Inflammatory macrophage (primary cell): ENCODE measurements around the gene ERH.
A peak's percentile ranks its signal among the peaks of the same experiment; 100 is the strongest.

Experiments
- DNase-seq, 2 donors: peaks; one replicate each; pipeline ENCODE4 v3.0.0-alpha.2; 2020 to 2022

Gene ERH

GRCh38 chr14:69355607-69356281 lies 42.4 kb downstream of the ERH start:
- DNase-seq = no peak

DNA sequence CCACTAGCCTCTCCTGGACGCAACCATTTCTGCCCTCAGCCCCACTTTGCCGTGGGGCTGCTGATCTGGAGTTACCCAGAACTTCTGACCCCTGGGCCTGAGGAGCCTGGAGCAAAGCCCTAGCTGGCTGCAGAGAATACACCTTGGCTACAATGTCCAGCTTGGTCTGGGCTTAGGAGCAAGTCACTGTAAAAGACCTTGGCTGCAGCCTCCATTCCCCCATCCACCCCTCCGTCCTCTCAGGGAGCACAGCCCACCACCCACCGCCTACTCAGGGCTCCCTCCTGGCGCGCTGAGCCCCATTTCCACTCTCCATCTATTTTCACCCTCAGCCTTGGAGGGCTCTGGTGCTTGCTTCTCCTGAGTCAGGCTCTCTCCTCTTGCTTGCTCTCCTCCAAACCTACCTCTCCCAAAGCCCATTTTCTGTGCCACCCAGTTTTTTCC lies 42.9 kb downstream of the ERH start:
- no peak for DNase-seq

DNA sequence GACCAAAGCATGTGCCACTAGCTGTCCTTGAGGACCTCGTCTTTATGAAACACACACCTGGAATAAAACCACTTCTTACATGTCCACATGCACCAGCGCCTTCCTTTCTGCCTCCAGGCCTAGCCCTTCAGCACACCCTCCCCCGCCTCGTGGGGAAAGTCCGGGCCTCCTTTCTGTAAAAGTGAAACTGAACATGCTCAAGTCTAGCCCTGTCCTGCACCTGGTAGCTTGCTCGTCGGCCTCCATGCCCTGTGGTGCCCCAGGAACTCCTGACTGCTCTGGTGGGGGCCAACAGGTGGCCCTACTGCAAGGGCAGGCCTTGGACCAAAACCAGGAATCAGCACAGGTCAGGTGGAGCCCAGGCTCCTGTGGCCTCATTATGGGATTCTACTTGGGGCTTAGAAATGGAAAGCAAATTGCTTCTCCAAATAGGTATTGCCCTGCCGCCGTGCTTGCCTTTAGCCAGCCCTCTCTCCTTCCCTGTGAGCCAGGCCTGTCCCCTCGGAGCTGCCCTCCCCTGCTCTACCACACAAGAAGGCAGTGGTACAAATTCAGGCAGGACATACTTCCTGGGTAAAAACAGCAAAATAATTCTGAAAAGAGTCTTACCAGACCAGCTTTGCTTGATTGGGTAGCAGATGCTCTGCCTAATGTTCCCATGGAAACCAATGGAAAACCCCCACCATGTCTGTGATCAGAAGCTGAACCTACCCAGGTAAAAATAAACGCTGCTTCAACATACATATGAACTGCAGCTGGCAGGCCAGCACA lies 43.5 kb downstream of the ERH start:
- DNase-seq = no peak

DNA sequence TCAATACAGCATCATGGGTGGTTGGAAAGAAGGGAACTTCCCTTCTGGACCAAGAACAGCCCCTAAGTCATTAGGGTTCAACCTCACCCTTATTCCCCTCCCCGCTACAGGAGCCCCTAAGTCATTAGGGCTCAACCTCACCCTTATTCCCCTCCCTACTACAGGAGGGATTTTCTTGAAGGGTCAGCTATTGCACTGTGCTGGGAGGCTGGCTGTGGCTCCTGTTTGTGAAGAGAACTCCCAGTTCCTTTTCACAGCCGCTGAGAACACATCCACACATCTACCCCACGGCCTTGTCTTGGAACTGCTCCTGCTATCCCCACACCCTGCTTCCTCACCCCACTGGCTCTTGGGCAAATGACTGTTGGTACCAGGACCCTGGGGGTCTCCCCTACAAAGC lies 44.9 kb downstream of the ERH start:
- DNase-seq = no peak

DNA sequence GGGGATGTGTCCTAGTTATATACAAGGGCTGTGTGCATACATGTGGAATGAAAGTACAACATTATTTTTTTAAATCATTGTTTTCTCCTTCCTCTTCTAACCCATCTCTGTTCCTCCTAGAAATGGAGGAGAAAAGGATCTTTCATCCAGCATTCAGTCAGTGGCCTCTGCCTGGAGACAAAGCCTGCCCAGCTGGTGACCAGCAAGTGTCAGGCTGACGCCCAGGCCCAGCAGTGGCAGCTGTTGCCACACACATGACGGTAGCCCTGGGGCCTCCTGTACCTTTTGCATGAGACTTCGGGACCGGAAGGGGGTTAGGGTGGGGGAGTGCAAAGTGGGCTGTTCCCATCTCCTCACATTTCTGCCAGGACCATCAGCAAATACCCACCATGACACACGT lies 46.2 kb downstream of the ERH start:
- no peak for DNase-seq

DNA sequence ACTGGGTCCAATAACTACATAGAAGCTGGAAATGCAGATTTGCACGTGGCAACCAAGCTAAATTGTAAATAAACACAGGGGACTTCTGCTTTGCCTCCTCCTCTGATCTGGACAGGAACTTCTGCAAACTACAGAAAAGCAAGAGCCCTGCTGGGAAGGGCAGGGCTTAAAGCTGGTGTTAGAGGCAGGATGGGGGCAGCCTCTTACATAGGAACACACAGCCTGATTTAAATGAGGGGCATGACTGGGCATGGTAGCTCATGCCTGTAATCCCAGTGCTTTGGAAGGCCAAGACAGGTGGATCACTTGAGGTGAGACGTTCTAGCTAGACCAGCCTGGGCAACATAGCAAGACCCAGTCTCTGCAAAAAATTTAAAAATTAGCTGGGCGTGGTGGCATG lies 46.7 kb downstream of the ERH start:
- peak; percentile 73 to 78 for DNase-seq

DNA sequence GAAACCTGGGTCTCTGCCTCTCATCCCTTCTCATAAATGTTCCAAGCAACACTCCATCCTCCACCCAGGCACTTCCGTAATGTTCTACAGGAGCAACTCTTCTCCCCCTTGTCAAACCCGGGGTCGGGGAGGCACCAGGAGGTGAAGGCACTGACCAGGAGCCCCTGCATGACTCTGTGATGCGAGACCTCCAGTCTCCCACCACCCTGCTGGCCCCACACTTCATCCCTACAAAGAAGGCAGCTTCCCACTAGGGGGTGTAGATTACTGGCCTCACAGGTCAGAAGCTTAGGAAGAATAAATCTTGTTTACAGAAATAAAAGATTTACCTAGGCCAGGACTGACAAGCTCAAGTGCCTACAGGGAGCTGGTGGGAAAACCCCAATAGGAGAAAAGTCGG lies 47.2 kb downstream of the ERH start:
- no peak for DNase-seq

- DNase-seq = no peak
Observed at GRCh38 chr14:69349091-69349777, 48.9 kb downstream of the ERH start.

DNA sequence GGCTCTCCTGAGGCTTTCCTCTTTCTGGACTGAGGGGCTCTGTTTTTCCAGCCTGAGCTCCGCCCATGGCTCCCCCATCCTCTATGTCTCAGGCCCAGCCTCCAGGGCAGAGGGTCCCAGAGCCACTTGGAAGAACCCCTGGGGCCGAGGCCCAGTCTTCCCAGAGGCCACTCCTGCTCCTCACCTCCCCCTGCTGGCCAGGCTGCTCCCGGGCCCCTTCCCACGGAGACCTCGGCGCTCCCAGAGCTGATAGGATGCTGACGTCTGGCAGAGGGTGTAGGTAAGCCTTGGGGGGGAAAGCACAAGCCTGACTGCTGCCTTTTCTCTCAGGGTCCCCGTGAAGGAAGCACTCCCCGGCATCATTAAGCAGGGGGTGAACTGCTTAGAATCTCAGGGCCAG lies 51.4 kb downstream of the ERH start:
- DNase-seq = peak; percentile 8 to 18

GRCh38 chr14:69345402-69345801 lies 52.7 kb downstream of the ERH start:
- DNase-seq = no peak

DNA sequence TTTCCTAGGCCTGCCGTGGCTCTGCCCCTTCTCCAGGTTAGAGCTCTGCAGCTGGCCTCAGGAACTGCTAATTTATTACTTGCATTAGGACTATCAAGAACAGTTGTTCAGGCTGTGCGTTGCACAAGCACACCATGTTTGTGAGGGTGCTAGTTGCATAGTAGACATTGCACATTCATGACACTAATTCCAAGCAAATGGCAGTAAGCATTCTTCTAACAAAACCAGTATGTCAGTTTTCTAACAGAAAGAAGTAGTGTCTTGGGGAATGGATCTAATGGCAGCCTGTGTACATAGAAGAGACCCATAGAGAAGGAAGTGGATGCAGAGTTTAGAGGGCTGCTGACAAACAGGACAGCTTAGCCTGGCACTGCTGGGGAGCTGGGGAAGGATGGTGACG lies 53.9 kb downstream of the ERH start:
- no peak for DNase-seq

DNA sequence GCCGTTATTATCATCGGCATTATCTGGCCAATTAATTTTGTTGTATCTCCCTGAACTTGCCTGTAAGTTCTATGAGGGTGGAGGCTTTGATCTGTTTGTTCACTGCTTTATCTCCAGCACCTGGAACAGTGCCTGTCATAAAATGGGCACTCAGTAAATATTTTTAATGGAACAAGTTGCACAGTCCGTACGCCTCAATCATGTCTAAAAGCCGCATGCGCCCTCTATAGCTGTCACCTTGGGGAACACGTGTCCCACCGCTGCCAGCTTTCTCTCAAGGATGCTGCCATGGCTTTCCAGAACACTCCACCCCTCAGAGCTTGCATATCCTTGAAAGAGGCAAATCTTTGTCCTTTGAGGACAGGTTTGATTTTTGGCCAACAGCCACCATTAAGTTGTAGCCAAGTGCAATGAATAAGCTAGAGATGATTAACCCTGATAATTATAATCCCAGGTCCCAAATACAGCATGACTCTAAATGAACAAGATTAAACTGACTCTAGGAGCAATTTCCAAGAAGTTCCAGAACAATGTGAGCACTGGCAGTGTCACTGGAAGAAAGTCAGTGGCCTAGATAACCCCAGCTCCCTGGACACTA lies 55.1 kb downstream of the ERH start:
- DNase-seq = no peak

- no peak for DNase-seq
Observed at GRCh38 chr14:69339426-69339825, 58.7 kb downstream of the ERH start.

DNA sequence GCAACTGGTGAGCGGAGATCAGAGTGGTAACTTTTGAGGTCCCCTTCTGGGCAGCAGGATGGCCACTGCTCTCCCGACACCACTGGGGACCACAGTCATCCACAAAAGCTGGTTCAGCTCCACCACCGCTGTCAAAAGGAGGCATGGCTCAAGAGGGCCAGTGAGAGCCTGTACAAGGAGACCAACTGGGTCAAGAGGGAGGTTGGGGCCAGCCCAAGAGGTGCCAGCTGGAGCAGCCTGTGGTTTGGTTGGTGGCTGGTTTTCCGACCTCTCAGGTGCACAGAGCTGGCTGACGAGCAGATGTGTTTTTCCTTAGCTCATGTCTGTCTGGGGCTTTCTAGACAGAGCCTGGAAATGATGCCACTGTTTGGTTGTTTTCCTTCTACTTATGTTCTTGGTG lies 60.1 kb downstream of the ERH start:
- no peak for DNase-seq

GRCh38 chr14:69335371-69335771 lies 62.7 kb downstream of the ERH start:
- DNase-seq = no peak

DNA sequence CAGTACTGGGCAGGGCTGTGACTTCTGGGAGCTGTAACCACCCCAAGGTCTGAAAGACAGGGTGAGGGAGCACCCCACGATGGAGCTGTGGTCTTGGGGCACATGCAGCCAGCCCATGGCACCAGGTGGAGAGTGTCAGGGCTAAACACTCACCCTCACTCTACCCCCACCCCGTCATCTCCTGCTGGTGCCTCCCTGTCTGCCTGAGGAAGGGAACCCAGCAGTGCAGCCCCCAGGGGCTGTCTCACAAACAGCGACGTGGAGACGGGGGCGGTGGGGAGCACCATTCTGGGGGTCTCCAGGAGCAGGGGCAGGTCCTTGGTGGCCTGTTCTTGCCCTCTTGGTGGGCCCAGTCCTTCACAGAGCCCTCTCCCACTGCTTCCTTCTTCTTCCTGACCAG lies 63.5 kb downstream of the ERH start:
- DNase-seq = no peak

DNA sequence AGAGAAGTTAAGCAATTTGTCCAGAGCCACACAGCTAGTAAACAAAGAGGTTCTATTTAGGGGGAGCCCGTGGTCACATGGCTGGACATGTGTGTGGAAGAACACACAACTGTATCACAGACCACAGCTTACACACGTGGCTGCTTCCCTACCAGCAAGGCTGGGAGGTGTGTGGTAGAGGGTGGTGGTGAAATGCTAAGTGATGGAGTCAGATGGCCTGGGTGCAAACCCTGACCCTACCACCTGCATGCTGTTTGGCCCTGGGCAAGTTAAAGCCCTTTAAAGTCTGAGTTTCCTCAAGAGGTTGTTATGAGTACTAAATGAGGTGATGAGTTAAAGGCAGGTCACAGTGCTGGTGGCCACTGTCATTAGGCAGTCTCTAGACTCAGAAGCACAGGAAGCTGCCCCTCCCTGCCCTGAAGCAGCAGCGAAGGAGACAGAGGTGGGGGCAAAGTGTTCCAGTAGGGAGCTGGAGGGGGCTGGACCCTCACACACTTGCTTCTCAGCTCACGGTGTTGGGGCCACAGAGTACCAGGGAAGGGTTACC lies 64.2 kb downstream of the ERH start:
- DNase-seq = no peak

DNA sequence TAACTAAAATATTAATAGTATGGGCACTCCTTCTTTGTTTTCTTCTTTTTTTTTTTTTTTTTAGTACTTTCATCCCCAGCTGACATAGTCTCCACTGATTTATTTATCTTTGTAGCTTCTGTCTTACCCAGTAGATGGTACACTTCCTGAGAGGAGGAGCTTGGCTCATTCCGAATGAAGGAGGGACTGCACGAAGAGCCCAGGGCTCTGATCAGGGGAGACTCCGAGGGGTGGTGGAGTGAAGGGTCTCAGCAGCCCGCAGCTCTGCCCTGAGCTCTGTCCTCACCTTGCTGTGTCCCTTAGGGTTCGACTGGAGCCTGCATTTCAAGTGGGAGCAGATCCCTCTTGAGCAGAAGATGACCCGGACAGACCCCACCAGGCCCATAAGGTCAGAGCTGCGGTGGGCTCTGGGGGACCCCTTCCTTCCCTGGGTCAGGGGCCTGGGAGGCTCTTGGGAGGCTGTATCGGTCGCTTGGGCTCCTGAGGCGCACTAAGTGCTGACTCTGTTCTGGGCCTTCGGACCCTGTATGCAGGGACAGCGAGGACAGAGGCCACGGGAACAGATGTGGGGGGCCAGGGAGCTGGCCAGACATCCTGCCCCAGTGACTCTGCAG lies 65.2 kb downstream of the ERH start:
- DNase-seq = no peak

DNA sequence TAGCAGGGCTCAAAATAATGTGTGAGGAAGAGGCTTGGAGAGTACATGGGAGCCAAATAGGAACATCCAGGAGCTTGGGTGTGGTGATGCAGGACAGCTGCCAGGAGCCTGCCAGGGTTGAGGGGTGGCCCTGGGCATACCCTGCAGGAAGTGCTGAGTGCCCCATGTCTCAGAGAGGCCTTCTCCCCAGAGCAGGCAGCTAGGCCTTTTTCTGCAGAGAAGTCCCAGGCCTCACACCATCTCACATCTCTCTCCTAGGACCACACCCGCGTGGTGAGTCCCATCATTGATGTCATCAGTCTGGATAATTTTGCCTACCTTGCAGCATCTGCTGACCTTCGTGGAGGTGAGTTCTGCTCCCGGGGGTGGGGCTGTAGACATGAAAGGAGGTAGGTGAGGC lies 66.9 kb downstream of the ERH start:
- no peak for DNase-seq
